ENCODE measurements around the gene TYMP. TPM values are rescaled to one million over a fixed set of nuclear protein-coding genes. Genes with fewer than 3 reads are reported as not detected.

Gene TYMP
- total and polyA plus RNA-seq, 2 donors (not counting 1 experiment from before 2014, with no cell fraction given) = 3.7 to 40.1 TPM

GRCh38 chr22:50567721-50568252, 38.0 kb upstream of the TYMP start:
- no peak overlapping the region for H3K9ac ChIP-seq (ENCODE audit: insufficient read depth, low read length)
- no peaks in the 10 kb centered on the region for H3K27me3 ChIP-seq (ENCODE audit: control insufficient read depth, insufficient read depth, low read length)

GRCh38 chr22:50564289-50564688, 34.5 kb upstream of the TYMP start:
- peaks cover 3% of the 10 kb centered on the region for H3K4me1 ChIP-seq (ENCODE audit: control insufficient read depth, extremely low read depth, insufficient read depth, low read length)
- no peak overlapping the region for H2AFZ ChIP-seq (ENCODE audit: low read length)
- TF ChIP-seq EZH2 (IDR thresholded peaks at IDR 0.05; ENCODE audit: low read length, missing control alignments) (no peak), CTCF (conservative IDR thresholded peaks at IDR 0.05 in 1 of 2, IDR thresholded peaks at IDR 0.05 in 1 of 2; ENCODE audit: low read depth in 1 of 2, low read length in 2 of 2) (no peak)
- no peak overlapping the region for H3K4me2 ChIP-seq (ENCODE audit: extremely low read depth, insufficient read depth, low read length)
- H4K20me1 ChIP-seq (ENCODE audit: control insufficient read depth, extremely low read depth, insufficient read depth, low read length) = no peaks in the 10 kb centered on the region
- H3K9ac ChIP-seq (ENCODE audit: insufficient read depth, low read length) = no peak overlapping the region
- no peak for DNase-seq (ENCODE audit: low read depth in 2 of 2)
- no peak overlapping the region for H3K4me3 ChIP-seq (replicated peaks in 1 of 4; ENCODE audit: control extremely low read depth in 1 of 4, insufficient read depth in 1 of 4, low read depth in 3 of 4, low read length in 4 of 4)
- H3K27me3 ChIP-seq (ENCODE audit: control insufficient read depth, insufficient read depth, low read length) = peaks cover 6% of the 10 kb centered on the region
- no peaks in the 10 kb centered on the region for H3K9me3 ChIP-seq (ENCODE audit: control insufficient read depth, insufficient read depth, low read depth, low read length)
- no peaks in the 10 kb centered on the region for H3K79me2 ChIP-seq (ENCODE audit: control insufficient read depth, insufficient read depth, low read length)
- no peak overlapping the region for H3K27ac ChIP-seq (ENCODE audit: insufficient read depth, low read length)
- no peaks in the 10 kb centered on the region for H3K36me3 ChIP-seq (ENCODE audit: control insufficient read depth, insufficient read depth, low read length)

More at GRCh38 chr22:50567721-50568252, 38.0 kb upstream of the TYMP start:
- no peaks in the 10 kb centered on the region for H4K20me1 ChIP-seq (ENCODE audit: control insufficient read depth, extremely low read depth, insufficient read depth, low read length)
- no peak overlapping the region for H3K4me2 ChIP-seq (ENCODE audit: extremely low read depth, insufficient read depth, low read length)
- H3K9me3 ChIP-seq (ENCODE audit: control insufficient read depth, insufficient read depth, low read depth, low read length) = no peaks in the 10 kb centered on the region
- no peak overlapping the region for H3K4me3 ChIP-seq (replicated peaks in 1 of 4; ENCODE audit: control extremely low read depth in 1 of 4, insufficient read depth in 1 of 4, low read depth in 3 of 4, low read length in 4 of 4)
- TF ChIP-seq CTCF (conservative IDR thresholded peaks at IDR 0.05 in 1 of 2, IDR thresholded peaks at IDR 0.05 in 1 of 2; ENCODE audit: low read depth in 1 of 2, low read length in 2 of 2) = no peak
- TF ChIP-seq EZH2 (IDR thresholded peaks at IDR 0.05; ENCODE audit: low read length, missing control alignments) = no peak
- H3K4me1 ChIP-seq (ENCODE audit: control insufficient read depth, extremely low read depth, insufficient read depth, low read length) = peaks cover 3% of the 10 kb centered on the region
- H3K36me3 ChIP-seq (ENCODE audit: control insufficient read depth, insufficient read depth, low read length) = no peaks in the 10 kb centered on the region
- no peak overlapping the region for H2AFZ ChIP-seq (ENCODE audit: low read length)
- no peak for DNase-seq (ENCODE audit: low read depth in 2 of 2)
- H3K27ac ChIP-seq (ENCODE audit: insufficient read depth, low read length) = no peak overlapping the region
- no peaks in the 10 kb centered on the region for H3K79me2 ChIP-seq (ENCODE audit: control insufficient read depth, insufficient read depth, low read length)

- Histone ChIP-seq H3K36me3 (ENCODE audit: control insufficient read depth, insufficient read depth, low read length) (no peaks in the 10 kb centered on the region), H3K4me2 (ENCODE audit: extremely low read depth, insufficient read depth, low read length) (peak overlapping the region; percentile 97), H3K4me1 (ENCODE audit: control insufficient read depth, extremely low read depth, insufficient read depth, low read length) (peaks cover 3% of the 10 kb centered on the region), H3K4me3 (replicated peaks in 1 of 4; ENCODE audit: control extremely low read depth in 1 of 4, insufficient read depth in 1 of 4, low read depth in 3 of 4, low read length in 4 of 4) (peak overlapping the region; percentile 65 to 84 (median 80)), H3K9me3 (ENCODE audit: control insufficient read depth, insufficient read depth, low read depth, low read length) (no peaks in the 10 kb centered on the region), H4K20me1 (ENCODE audit: control insufficient read depth, extremely low read depth, insufficient read depth, low read length) (no peaks in the 10 kb centered on the region), H3K79me2 (ENCODE audit: control insufficient read depth, insufficient read depth, low read length) (no peaks in the 10 kb centered on the region), H2AFZ (ENCODE audit: low read length) (peak overlapping the region; percentile 97), H3K27me3 (ENCODE audit: control insufficient read depth, insufficient read depth, low read length) (peaks cover 6% of the 10 kb centered on the region), H3K27ac (ENCODE audit: insufficient read depth, low read length) (no peak overlapping the region), H3K9ac (ENCODE audit: insufficient read depth, low read length) (no peak overlapping the region)
- no peak for TF ChIP-seq CTCF (conservative IDR thresholded peaks at IDR 0.05 in 1 of 2, IDR thresholded peaks at IDR 0.05 in 1 of 2; ENCODE audit: low read depth in 1 of 2, low read length in 2 of 2)
- TF ChIP-seq EZH2 (IDR thresholded peaks at IDR 0.05; ENCODE audit: low read length, missing control alignments) = no peak
- no peak for DNase-seq (ENCODE audit: low read depth in 2 of 2)
Measured at GRCh38 chr22:50563413-50564160, 33.8 kb upstream of the TYMP start.

All from fibroblast of lung (primary cell).